Endothelial cell of umbilical vein (primary cell): ENCODE results near the gene MAD2L2. TPM values are rescaled to one million over a fixed set of nuclear protein-coding genes. Genes with fewer than 3 reads are reported as not detected.

Experiments
- BruUV-seq: library from RNA; stranded (reverse); fragments of 400-500 nt; replicated peaks from 2 replicates; lab custom pipeline; 2021; lab: Mats Ljungman, UMichigan
- CTCF ChIA-PET: fragments of 300-600, 350-600 bp; sonication (Branson Sonifier 250); formaldehyde crosslinking; loops from one replicate; lab custom pipeline; 2021; ENCODE audit warnings: antibody characterized with exemption, inconsistent platforms; lab: Charles Lee
- POLR2A ChIA-PET: fragments of 300-600, 350-600 bp; sonication (Branson Sonifier 250); formaldehyde crosslinking; loops from one replicate; lab custom pipeline; 2021; ENCODE audit warnings: antibody characterized with exemption, inconsistent platforms; lab: Charles Lee
- DNase-seq: peaks from one replicate; pipeline ENCODE4 v3.0.0-alpha.2; 2011; ENCODE audit warnings: low read depth, low spot score
- FAIRE-seq: peaks from 2 replicates; lab custom pipeline; 2011; peaks lifted over from hg19 to GRCh38; lab: Jason Lieb, UNC
- H2AFZ ChIP-seq: 2 replicates; pipeline ENCODE4 v1.6.0; 2012; ENCODE audit warnings: low read depth, low read length, control low read depth, inconsistent platforms
- H3K27ac ChIP-seq: 2 replicates; pipeline ENCODE4 v1.5.1; 2011; ENCODE audit warnings: low read depth, mild to moderate bottlenecking, control low read depth, low read length, moderate library complexity; ENCODE audit not compliant: insufficient read depth
- H3K27me3 ChIP-seq, 2 experiments: 2 replicates each; pipeline versions ENCODE4 v1.6.0 to v1.6.1; 2011; ENCODE audit warnings: low read length in 2 of 2, mixed read lengths in 1 of 2; ENCODE audit not compliant: control insufficient read depth in 2 of 2, insufficient read depth in 2 of 2
- H3K36me3 ChIP-seq, 2 experiments: 2 replicates in 1 of 2; 3 replicates in 1 of 2; pipeline ENCODE4 v1.5.1; 2011; ENCODE audit warnings: low read length in 2 of 2, mild to moderate bottlenecking in 1 of 2, moderate library complexity in 1 of 2; ENCODE audit not compliant: control insufficient read depth in 2 of 2, insufficient read depth in 2 of 2; ENCODE audit errors: extremely low read depth in 1 of 2
- H3K4me1 ChIP-seq: 3 replicates; pipeline ENCODE4 v1.5.1; 2011; ENCODE audit warnings: mild to moderate bottlenecking, low read length; ENCODE audit not compliant: control insufficient read depth, insufficient read depth; ENCODE audit errors: extremely low read depth
- H3K4me2 ChIP-seq: 2 replicates; pipeline ENCODE4 v1.6.1; 2011; ENCODE audit warnings: low read length, control low read depth, mixed read lengths; ENCODE audit not compliant: insufficient read depth
- H3K4me3 ChIP-seq, 3 experiments: fragments of 200-600 bp in 1 of 3; sonication (generic), shearing (Covaris generic) in 1 of 3; replicated peaks in 1 of 3; 2 replicates each; pipeline ENCODE4 v1.5.1; 2011 to 2016; ENCODE audit warnings: control low read depth in 3 of 3, low read length in 3 of 3, mild to moderate bottlenecking in 2 of 3, inconsistent platforms in 1 of 3, low read depth in 1 of 3, moderate library complexity in 1 of 3; ENCODE audit not compliant: insufficient read depth in 1 of 3
- H3K79me2 ChIP-seq: 2 replicates; pipeline ENCODE4 v1.6.0; 2012; ENCODE audit warnings: low read length, inconsistent platforms; ENCODE audit not compliant: control insufficient read depth, insufficient read depth
- H3K9ac ChIP-seq: replicated peaks from 2 replicates; pipeline ENCODE3; 2011; ENCODE audit warnings: low read length, control low read depth; ENCODE audit not compliant: insufficient read depth; ENCODE audit errors: extremely low read depth
- H3K9me1 ChIP-seq: replicated peaks from 3 replicates; pipeline ENCODE4 v1.6.0; 2011; ENCODE audit warnings: mild to moderate bottlenecking, low read length; ENCODE audit not compliant: control insufficient read depth, insufficient read depth; ENCODE audit errors: extremely low read depth
- H3K9me3 ChIP-seq: replicated peaks from 2 replicates; pipeline ENCODE4 v1.5.1; 2012; ENCODE audit warnings: low read length, inconsistent platforms; ENCODE audit not compliant: control insufficient read depth, insufficient read depth
- H4K20me1 ChIP-seq: replicated peaks from 2 replicates; pipeline ENCODE3; 2011; ENCODE audit warnings: mild to moderate bottlenecking, low read length; ENCODE audit not compliant: control insufficient read depth, insufficient read depth; ENCODE audit errors: extremely low read depth
- CTCF ChIP-seq, 2 donors: IDR thresholded peaks; 1 replicate in 1 of 2; 2 replicates in 1 of 2; pipeline ENCODE4 v1.5.1; 2011; ENCODE audit warnings: low read length in 2 of 2, mild to moderate bottlenecking in 2 of 2, moderate library complexity in 2 of 2, control low read depth in 1 of 2, inconsistent platforms in 1 of 2, low read depth in 1 of 2; ENCODE audit not compliant: insufficient read depth in 1 of 2; ENCODE audit errors: extremely low read depth in 1 of 2
- EZH2 ChIP-seq: IDR thresholded peaks from 2 replicates; pipeline ENCODE4 v1.6.1; 2012; ENCODE audit warnings: borderline replicate concordance, low read depth, mild to moderate bottlenecking, moderate library complexity, low read length, inconsistent platforms; ENCODE audit not compliant: severe bottlenecking
- FOS ChIP-seq: IDR thresholded peaks from 2 replicates; pipeline ENCODE4 v1.6.1; 2011; ENCODE audit warnings: mild to moderate bottlenecking, low read length, moderate library complexity, borderline replicate concordance; ENCODE audit not compliant: insufficient read depth
- GATA2 ChIP-seq: IDR thresholded peaks from 2 replicates; pipeline ENCODE4 v1.7.0; 2011; ENCODE audit warnings: low read depth, mild to moderate bottlenecking, moderate library complexity, mixed read lengths, low read length; ENCODE audit not compliant: insufficient read length, insufficient read depth
- JUN ChIP-seq: IDR thresholded peaks from 2 replicates; pipeline ENCODE4 v1.6.1; 2011; ENCODE audit warnings: borderline replicate concordance, low read depth; ENCODE audit not compliant: insufficient read length, insufficient read depth
- MAX ChIP-seq: IDR thresholded peaks from 2 replicates; pipeline ENCODE4 v1.6.1; 2011; ENCODE audit not compliant: insufficient read depth, insufficient read length
- MYC ChIP-seq: IDR thresholded peaks from one replicate; pipeline ENCODE4 v1.6.1; 2011; ENCODE audit warnings: mild to moderate bottlenecking, low read depth, low read length
- POLR2A ChIP-seq: IDR thresholded peaks from 2 replicates; pipeline ENCODE4 v1.6.1; 2012; ENCODE audit warnings: low read depth, mild to moderate bottlenecking, control low read depth, low read length
- POLR2AphosphoS5 ChIP-seq: IDR thresholded peaks from 2 replicates; pipeline ENCODE4 v1.6.1; 2012; ENCODE audit warnings: low read depth, mild to moderate bottlenecking, control low read depth, low read length, moderate library complexity; ENCODE audit not compliant: insufficient read depth
- dilution Hi-C: fragments of 300-500 bp; cut with MboI; formaldehyde crosslinking; loops from one replicate; pipeline ENCODE4 v1.15.0; 2019; ENCODE audit warnings: low sequenced_read_pairs; ENCODE audit not compliant: extremely low pct_ligation_motif_present
- intact Hi-C: fragments of 100-400 bp; cut with micrococcal nuclease; formaldehyde crosslinking; loops from one replicate; pipeline ENCODE4 v1.10.0; 2022
- polyA plus RNA-seq, 4 experiments: library from polyadenylated mRNA; depleted of rRNA in 3 of 4; stranded (reverse) in 3 of 4; unstranded in 1 of 4; fragments of >200 nt; gene quantifications; 2 replicates each; pipeline versions ENCODE4 v1.2.1 to v1.2.3, GENCODE V29; 2011 to 2012; ENCODE audit warnings: missing spikeins in 1 of 4
- total RNA-seq: library from RNA; stranded (reverse); gene quantifications from 2 replicates; pipeline ENCODE4 v1.2.3, GENCODE V29; 2021

The MAD2L2 gene
- total and polyA plus RNA-seq, 2 donors (not counting 3 experiments of a cell fraction or from before 2014, with no cell fraction given) = 35.9 to 74.2 TPM

GRCh38 chr1:11674488-11674887, 6.5 kb downstream of the MAD2L2 start:
- Histone ChIP-seq H4K20me1 (no peaks in the 10 kb centered on the region), H3K27me3 (no peaks in the 10 kb centered on the region), H2AFZ (no peak overlapping the region), H3K4me1 (no peaks in the 10 kb centered on the region), H3K9ac (no peak overlapping the region), H3K4me3 (no peak overlapping the region), H3K27ac (no peak overlapping the region), H3K4me2 (no peak overlapping the region), H3K36me3 (peaks cover 0 to 14% of the 10 kb centered on the region in 2 experiments), H3K9me3 (no peaks in the 10 kb centered on the region), H3K9me1 (no peaks in the 10 kb centered on the region), H3K79me2 (no peaks in the 10 kb centered on the region)
- intact Hi-C loops (no loop called here), dilution Hi-C loops (no loop called here)
- CTCF ChIA-PET = interaction anchor here (1.1 kb wide), 1 partner anchor 10 kb away, joined by 4 read pairs; the partner anchor contains the start of gene FBXO6
- POLR2A ChIA-PET = no interaction called here
- no TSS peak for BruUV-seq
- DNase-seq = no peak
- FAIRE-seq = no peak
- TF ChIP-seq MYC = no peak
- TF ChIP-seq GATA2 = no peak
- TF ChIP-seq POLR2AphosphoS5 = no peak
- no peak for TF ChIP-seq POLR2A
- TF ChIP-seq JUN = no peak
- TF ChIP-seq FOS = no peak
- TF ChIP-seq CTCF (IDR thresholded peaks at IDR 0.05; ENCODE audit: extremely low read depth in 1 of 2, insufficient read depth in 1 of 2, low read depth in 1 of 2, low read length in 2 of 2) = no peak
- TF ChIP-seq EZH2 = no peak
- no peak for TF ChIP-seq MAX
